HG02642 (cell line): Measurements from ENCODE around the gene UTF1.

Experiments
- ATAC-seq: cut with Tn5 transposase; IDR thresholded peaks from one replicate; pipeline ENCODE4 v1.9.1; 2021; ENCODE audit warnings: mild to moderate bottlenecking; ENCODE audit not compliant: unreplicated experiment, poor library complexity

UTF1 gene

DNA sequence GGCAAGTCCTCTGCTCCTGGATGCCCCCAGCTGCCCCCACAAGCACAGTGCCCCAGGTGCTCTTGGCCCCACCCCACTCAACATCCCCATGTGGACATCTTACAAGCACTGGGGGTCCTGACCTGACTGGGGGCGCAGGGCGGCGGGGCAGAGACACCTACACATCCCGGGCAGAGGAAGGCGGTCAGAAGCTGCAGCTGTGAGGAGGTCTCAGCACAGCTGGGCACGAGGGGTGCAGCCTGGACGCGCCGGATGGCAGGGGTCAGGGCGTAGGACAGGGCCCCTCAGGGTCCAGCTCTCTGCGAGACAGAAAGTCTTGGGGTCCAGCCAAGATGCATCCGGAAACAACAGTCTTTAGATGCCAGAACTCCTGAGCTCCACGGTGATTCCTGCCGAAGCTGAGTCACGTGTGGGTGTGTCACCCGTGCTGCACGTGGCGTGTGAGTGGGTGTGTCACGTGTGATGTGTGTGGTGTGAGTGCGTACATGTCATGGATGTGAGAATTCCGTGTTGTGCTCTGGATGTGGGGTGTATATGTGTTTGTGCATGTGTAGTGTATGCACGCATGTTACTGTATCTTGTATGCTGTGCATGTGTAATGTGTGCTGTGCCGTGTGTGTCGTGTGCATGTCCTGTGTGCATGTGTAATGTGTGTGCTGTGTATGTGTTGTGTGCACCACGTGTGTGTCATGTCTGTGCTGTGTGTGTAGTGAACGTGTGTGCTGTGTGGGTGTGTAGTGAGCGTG is 12.8 kb downstream of the UTF1 start:
- no peak for ATAC-seq

DNA sequence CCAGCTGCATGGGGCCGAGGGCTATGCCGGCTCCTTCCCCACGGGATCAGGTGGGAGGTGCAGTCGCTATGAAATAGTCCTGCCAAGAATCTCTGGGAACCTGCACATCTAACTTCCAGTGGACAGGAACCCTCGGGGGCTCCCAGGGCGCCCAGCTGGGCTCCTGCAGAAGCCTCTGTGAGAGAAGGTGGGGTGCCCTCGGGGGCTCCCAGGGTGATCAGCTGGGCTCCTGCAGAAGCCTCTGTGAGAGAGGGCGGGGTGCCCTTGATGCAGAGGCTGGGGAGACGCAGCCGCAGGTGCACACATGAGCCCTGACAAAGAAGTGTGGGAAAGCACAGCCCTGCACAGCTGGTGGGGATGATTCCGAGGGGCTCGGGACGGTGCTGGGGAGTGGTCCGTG is 13.6 kb downstream of the UTF1 start:
- ATAC-seq = no peak

DNA sequence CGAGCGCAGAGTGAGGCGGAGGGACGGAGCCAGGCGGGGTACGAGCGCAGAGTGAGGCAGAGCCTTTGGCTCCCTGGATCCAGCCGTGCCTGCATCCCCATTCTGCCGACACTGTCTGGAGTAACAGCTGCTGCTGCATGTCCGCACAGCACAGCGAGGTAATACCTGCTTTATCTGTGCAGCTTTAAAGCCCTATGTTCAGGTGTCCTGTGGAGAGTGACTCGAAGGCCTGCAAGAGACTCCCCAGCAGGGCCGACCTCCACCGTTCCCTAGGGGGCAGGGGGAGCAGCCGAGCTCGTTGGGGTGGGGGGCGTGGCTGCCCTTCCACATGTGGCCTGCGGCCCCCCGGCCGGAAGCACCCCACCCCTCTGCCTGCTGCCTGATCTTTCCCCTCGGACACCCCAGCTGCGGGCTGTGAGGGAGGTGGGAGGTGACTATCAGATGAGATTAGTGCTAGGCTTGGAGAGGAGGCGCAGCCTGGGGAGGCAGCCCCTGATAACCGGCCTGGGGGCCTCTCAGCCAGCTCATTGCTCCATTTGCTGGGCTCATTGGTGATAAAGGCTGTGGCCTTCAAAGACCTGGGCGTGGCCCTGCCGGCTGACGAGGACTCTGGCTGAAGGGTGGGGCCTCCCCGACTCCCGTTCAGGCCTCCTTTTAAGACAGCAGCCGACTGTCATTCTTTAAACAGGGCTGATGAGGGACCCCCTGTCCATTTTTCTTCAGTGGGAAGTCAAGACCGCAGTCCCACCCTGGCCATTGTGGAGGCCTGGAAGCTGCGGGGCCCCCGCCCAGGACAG is 15.6 kb downstream of the UTF1 start:
- ATAC-seq = no peak

DNA sequence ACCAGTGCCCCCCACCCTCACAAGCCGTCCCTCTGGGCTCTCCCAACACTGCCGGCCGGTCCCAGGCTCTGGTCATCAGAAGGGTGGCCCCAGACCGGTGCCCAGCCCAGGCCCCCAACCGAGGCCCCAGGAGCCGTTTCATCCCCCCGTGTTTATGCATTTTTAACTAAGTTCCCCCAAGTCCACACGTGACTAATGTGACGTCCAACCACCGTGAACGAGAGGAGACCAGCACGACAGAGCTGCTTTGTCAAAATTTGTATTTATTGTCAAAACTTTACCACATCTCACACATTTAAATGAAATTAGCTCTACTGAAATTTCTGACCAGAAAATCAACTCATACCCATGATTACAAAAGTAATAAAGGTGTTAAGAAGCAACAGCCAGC is 16.2 kb downstream of the UTF1 start:
- no peak for ATAC-seq

DNA sequence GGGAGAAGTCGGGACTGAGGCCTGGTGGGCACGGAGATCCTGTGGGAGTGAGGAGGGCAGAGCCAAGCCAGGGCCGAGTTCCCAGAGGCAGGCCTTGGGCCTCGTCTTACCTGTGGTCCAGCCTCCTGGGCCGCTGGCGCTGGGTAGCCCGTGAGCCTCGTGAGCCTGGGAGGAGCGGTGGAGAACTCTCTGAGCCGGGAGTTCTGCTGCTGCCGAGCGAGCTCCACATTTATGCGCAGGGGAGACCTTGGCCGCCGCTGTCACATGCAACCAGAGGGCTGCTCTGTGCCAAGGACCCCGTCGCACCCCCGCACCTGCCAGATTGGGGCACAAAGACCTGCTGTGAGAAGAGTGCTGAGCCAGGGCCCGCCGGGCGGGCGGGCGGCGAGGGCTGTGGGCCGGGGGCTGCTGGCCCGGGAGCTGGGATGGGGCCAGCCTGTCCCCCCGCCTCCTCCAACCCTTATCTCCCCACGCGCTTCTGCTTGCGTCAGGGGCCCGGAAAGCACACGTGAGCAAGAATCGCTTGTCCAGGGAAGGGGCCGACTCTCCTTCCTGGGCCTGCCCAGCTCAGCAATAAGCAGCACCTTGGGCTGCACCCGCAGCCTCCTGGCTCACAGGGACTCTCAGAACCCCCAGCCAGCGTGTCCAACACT is 17.8 kb downstream of the UTF1 start:
- ATAC-seq = no peak

DNA sequence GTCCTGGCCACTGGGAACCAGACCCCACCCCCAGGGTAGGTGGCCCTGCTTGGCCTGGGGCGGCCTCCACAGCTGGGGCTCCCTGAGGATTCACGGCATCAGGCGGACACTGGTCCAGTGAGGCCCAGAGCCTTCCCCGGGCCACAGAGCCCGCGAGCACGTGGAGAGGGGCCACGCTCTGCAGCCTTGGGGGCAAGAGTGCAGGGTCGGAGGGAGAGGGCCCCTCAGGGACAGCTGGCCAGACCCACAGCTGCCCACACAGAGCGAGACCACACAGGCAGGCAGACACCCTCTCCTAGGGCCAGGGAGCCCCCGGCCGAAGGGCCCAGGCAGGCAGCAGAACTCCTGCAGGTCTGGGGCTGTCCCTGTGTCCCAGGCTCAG is 18.3 kb downstream of the UTF1 start:
- ATAC-seq = no peak

DNA sequence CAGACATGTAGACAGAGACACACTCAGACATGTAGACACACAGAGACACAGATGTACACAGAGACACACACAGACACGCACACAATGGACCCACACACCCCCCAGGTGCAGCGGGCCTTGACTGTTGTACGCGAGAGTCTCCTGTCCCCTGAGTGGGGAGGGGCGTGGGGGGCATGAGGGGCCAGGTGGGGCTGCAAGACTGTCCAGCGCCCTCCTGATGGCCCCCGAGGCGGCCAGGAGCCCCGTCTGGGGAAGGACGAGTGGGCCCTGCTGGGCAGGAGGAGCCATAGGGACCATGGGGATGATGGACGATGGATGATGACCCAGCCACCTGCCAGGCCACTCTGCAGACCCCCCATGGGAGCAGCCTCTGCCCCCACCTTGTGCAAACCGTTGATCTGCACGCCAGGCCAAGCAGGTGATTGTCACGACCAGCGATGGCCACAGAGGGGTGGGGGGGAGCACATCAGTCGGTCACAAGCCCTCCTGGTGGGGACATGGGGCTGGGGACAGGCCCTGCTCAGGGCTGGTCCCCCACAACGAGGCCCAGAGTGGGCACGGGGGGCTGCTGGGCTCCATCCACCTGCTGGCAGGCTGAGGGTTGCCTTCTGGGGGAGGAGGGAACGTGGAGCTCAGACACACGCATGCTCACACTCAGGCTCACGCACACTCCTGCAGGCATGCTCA is 19.2 kb downstream of the UTF1 start:
- ATAC-seq = no peak

DNA sequence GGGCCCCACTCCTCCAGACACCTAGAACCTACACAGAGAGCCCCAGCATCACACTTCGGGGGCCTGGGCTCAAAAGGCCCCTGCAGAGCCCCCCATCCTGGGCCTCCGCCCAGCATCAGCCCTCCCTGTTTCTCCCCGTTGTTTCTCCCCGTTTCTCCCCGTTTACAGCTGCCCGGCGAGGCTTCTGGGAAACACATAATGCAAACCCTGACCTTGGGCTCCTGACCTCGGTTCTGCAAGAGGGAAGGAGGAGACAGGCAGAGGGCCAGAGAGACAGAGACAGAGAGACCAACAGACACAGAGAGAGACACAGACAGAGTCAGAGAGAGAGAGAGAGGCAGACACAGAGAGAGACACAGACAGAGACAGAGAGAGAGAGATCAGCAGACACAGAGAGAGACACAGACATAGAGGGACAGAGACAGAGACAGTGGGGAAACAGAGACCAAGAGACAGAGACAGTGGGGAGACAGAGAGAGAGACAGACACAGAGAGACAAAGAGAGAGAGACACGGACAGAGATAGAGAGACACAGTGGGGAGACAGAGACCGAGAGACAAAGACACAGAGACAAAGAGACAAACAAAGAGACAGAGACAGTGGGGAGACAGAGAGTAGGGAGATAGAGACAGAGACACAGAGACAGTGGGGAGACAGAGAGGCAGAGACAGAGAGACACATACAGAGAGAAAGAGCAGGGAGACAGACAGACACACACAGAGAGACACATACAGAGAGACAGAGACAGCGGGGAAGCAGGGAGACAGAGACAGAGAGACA is 20.1 kb downstream of the UTF1 start:
- ATAC-seq = no peak

DNA sequence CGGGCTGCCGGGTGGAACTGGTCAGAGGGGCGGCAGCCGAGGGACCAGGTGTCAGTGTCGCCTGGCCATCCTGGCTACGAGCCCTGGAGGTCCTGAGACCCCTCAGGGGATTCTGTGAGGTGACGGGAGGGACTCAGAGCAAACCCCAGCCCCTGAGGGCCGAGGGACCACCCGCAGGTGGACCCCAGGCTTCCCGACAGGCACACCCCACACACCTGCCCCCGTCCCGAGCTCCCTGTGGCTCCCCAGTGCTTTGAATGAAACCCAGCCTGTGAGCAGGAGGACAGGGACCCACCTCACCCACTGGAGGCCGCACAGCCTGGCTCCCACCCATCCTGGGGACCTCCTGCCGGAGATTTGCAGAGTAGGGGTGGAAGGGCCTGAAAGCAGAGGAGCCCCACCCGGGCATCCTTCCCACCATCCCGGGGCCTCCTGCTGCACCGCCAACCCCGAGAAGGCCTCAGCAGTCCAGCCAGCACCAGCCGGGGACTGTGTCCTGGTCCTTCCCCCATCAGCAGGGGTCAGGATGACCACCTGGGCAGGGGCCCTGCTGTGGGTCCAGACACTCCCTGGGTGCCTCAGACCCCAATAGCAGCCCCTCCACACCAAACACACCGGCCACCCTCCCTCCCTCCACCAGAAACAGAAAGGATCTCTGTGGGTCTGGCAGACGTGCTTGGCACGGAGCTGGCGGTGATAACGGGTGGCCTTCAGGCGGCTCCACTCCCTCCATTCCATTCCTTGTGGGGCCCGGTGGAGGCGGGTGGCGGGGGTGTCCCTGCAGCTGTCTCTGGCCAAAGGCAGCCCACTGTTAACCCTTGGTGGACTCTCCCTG is 21.6 kb downstream of the UTF1 start:
- ATAC-seq = no peak

DNA sequence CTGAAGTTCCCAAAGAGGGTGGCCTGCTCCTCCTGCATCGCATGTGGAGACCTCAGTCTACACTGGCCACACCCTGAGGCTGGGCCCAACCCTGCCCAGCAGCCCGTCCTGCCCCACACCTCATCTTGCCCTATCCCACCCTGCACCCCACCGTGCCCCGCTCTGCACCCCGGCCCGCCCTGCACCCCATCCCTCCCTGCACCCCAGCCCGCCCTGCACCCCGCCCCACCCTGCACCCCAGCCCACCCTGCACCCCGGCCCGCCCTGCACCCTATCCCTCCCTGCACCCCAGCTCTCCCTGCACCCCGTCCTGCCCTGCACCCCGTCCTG is 22.2 kb downstream of the UTF1 start:
- ATAC-seq = no peak

DNA sequence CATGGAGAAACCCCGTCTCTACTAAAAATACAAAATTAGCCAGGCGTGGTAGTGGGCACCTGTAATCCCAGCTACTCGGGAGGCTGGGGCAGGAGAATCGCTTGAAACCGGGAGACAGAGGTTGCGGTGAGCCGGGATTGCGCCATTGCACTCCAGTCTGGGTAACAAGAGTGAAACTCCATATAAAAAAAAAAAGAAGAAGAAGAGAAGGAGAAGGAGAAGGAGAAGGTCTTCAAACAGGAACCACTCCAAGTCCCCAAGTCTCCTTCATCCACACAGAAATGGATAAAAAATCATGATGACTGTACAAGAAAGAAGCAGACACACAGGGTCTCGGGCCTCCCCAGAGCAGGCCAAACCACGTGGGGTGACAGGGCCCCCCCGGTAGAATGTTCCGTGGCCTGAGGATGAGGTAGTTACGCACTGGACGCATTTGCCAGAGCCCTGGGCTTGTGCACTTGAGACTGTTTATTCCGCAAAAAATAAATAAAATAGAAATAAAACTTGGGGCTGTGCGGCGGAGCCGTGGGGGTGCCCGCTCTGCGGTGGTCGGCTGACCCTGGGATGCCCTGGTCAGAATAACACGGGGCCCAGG is 23.4 kb downstream of the UTF1 start:
- ATAC-seq = no peak

DNA sequence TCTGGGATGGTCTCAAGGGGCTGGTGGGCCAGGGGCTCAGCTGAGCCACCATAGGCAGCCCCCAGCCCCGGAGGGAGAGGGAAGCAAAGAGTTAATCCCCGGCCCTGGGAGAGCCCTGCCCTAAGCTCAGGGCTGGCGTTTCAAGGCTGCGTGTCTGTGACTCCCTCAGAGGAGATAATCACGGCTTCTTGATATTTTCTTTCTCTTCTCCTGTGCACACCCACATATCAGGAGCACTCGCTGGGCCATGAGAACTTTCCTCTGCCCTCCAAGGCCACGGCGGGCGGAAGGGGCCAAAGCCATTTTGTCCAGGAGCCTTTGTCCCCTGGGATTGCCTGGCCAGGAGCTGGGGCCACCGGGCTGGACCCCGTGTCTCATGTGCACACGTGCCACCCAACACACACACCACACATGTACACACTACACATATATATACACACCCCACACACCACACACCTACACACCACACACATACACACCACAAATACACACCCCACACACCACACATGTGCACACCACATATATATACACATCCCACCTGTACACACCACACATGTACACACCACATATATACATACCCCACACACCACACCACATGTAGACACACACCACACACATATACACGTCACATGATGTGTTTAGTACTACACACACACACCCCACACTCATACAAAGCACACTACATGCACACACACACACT is 24.6 kb downstream of the UTF1 start:
- no peak for ATAC-seq

DNA sequence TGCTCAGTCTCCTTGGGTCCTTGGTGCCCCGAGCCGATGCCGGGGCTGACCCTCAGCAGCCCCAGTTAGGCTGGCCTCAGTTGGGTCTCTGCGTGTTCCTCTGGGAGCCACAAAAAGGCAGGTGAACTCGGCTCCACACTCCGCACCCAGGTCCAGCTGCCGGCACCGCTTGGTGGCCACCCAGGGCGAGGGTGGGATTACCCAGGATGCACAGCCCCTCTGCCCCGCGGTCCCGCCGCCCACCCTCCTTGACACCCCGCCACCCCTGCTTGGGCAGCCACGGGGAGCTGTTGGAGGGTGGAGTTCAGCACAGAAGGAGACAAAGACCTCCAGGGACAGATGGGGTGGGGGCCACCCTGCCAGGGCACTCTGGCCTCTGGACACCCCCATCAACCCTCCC is 25.3 kb downstream of the UTF1 start:
- ATAC-seq = no peak

DNA sequence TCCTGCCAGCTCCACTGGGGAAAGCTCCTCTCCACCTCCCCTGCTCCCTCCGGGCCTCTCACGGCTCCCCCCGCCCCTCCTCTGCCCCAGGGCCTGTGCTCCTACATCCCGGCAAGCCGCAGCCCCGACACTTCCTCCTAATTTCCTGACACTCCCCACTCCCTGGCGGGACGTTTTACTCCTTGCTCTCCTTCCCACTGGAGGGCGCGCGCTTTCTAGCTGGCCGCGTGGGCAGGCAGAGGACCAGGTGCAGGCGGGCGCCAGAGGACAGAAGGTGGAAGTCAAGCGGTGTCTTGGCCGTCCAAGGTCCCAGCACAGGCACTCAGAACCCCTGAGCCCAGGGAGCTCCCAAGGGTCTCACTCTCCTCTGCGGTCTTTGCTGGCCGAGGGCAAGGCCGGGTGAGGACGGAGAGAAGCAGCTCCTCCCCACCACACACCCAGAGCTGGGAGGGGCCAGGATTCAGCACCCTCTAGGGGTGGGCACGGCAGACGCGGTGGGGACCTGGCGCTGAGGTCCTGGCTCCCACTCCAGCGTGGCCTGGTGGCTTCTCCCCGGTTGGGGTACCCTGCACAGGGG is 27.6 kb downstream of the UTF1 start:
- ATAC-seq = no peak

DNA sequence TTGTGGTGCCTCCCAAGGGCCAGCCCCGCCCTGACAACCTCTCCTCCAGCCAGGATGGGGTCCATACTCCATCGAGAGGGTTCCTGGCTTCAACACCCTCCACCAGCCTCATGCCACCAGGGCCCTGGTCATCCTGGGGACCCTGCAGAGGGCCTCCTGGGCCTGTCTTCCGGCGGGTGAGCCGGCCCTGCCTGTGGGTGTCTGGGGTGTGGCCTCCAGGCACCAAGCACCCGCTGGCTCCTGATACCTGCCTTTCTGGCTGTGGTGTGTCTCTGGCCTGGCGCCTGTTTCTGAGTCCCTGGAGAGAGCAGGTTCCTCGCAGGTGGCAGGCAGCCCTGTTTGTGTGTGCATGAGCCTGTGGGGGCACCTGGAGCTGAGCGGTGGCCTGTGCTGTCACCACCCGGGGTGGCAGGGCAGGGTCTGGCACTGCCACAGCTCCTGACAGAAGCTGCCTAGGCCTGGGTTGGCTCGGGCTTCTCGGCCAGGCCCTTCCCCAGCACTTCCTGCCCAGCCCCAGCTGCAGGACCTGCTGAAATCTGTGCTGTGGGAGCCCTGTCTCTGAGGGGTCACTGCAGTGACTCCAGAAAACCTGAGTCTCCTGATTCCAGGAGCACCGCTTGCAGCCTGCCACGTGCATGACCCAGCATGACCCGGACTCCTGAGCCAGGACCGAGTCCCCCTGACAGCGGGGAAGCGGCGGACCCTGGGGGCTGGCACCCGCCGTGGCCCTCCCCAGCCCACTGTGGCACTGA is 28.2 kb downstream of the UTF1 start:
- no peak for ATAC-seq

DNA sequence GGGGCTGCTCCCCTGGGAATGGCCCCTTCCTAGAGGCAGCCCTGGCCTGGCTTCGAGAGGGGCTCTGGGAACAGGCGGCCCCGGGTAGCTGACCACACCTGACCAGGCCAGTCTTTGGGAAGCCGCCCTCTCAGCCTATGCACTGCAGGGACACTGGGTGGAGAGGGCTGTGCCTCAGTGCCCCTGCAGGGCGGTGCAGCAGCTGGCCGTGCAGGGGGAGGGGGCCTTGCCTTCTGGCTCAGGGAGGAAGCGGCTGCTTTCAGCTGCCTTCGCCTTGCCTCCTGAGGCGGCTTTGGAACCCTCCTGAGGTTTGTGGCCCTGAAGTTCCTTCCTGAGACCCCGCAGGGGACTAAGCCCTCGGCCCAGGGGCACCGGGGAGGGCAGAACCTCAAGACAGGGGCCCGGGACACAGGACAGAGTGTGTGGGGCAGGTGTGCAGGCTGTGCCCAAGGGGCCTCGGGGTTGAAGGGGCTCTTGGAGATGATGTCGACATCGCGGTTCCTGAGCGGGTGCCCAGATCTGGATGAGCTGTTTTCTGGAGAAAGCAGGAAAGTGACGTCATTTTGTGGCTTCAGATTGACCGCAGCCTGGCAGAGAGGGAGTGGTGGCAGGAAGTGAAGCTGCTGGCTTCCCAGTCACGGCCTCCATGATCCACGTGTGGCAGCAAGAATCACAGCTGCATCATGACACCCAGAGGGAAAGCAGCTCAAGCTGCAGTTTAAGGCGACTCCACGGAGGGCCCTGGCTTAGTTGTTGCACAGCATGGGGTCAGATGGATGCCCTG is 29.0 kb downstream of the UTF1 start:
- no peak for ATAC-seq

DNA sequence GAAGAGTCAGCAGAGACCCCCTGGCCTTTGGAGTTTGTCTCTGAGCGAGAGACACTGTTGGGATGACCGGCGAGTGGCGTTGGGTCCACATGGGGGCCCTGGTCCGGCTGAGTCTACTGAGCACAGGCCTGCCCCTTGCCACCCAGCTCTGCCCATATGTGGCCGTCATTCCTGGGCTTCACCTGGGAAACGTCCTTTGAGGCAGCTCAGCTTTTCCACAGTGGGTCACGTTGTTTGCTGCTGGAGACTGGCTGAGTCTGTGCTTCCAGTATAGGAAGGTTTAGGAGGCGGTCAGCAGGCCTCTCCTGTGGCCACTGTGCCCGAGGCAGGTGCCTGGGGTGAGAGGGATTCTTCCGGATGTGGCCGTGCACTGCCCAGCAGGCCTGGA is 29.6 kb downstream of the UTF1 start:
- ATAC-seq = no peak
